HG02943 (cell line): ENCODE data around the gene KBTBD8.

Experiments used
- ATAC-seq: cut with Tn5 transposase; IDR thresholded peaks from one replicate; pipeline ENCODE4 v1.9.1; 2021; ENCODE audit warnings: mild to moderate bottlenecking, low read depth, moderate library complexity; ENCODE audit not compliant: unreplicated experiment

Gene KBTBD8

DNA sequence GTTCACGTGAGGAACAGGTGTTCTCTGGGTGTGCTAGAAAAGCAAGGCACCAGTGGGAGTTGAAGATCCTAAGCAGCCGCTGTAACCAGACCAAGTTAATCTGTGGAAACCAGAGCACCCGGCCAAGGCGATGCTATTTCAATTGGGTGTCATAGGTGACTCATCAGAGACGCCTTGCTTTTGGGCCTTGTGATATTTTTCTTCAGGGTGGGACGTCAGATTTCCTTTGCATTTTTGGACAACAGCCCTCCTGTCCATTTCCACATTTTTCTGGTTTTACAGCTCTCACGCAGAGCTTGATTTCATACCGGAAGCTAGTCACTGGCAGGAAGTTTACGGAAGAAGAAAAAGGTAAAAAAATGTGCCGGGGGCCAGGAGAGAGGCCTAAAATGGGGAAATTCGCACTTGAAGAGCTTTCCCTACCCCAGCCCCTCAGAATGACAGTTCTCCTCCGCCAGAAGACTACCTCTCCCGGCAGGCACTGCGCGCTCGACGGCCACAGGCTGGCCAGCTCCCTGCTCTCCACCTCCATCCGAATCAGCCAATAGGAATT is 471 bp upstream of the KBTBD8 start:
- no peak for ATAC-seq

GRCh38 chr3:66998904-66999235 is 763 bp downstream of the KBTBD8 start:
- no peak for ATAC-seq

- peak; percentile 37 for ATAC-seq
Observed at GRCh38 chr3:67000009-67000408, 1.9 kb downstream of the KBTBD8 start.

DNA sequence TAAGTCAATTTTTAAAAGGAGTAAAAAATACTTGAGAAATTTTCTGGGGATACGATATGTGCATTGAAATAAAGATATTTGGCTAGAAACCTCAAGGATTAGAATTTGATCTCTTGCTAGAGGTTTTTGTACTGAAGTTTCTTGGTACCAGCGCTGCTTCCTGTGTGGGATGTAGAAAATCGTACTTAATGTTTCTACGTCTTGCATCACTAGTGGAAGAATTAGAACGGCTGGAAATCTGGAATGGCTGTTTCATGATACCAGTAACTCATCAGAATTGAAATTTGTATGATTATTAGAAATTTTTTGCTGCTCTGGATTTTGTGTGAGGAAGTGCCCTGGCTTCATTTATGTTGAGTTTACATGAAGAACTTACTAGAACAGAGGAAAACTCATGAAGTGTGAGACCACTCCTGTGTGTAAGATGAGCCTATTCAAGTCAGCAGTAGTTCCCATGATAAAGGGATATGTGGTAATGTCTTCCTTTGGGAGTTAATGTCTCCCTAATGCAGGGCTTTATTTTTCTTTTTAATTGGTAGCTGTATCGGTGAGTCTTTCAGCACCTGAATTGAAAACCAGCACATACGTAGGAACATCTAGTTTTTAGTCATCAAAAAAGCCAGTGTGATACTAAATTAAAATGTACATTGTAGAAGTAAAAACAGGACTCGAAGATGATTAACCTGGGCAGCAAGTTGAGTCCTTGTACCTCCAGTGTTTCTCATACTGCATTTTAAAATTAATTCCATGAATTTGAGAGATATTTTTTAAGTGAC is 3.2 kb downstream of the KBTBD8 start:
- no peak for ATAC-seq

GRCh38 chr3:67005974-67006373 is 7.9 kb downstream of the KBTBD8 start:
- ATAC-seq = no peak

DNA sequence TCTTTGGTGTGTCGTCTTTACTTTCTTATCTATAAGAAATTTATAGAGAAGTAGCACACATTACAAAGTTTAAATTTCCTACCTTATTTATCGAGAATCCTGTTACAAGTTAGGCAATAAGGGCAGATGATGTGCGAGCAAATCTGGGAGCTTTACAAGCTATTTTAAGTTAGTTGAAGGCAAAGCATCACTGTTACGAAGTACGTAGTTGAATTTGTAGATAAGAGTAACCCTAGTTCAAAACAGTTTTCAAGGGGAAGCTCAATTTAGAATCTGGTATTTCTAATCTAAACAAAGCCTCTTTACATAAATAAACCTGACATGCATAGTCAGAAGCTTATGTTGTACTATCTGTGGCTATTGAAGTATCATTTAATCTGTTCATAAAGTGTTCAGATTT is 8.4 kb downstream of the KBTBD8 start:
- ATAC-seq = no peak

GRCh38 chr3:67008388-67008787 is 10.3 kb downstream of the KBTBD8 start:
- ATAC-seq = no peak

DNA sequence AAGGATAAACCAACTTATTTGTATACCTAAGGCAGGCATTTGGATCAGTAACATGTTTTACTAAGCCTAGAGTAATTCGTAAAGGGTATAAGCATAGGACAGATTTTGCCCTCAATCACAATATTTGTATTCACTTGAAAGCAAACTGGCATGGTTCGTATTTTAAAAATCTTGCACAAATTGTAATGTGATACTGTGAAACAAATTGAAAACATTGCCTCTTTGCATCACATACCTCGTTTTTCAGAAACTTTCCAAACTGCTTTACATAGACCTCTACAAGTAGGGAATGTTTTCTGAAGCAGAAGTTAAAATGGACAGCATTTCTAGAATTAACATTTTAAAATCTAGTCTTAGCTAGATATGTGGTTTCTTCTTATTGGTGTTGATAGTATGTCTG is 11.6 kb downstream of the KBTBD8 start:
- no peak for ATAC-seq

DNA sequence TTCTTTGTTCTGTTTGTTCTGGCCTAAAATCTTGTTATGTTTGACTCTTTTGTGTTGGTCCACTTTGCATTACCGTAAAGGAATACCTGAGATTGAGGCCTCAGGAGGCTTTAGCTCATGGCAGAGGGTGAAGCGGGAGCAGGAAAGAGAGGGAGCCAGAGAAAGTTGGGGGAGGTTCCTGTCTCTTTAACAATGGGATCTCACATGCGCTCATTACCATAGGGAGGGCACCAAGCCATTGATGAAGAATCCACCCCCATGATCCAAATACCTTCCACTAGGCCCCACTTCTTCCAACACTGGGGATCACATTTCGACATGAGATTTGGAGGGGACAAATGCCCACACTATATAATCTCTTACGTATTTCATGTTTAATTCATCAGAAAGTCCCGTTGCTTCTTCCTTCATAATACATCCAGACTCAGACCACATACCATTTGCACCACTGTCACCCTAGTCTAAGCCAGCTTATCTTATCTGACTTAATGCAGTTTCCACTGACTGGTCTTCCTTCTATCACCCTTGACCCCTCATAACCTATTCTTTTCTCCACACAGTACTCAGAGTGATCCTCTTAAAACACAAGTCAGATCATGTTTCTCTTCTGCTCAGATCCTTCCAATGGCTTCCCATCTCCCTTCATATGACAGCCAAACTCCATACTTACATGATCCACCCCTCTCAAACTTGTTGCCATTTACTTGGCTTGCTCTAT is 13.5 kb downstream of the KBTBD8 start:
- ATAC-seq = no peak

DNA sequence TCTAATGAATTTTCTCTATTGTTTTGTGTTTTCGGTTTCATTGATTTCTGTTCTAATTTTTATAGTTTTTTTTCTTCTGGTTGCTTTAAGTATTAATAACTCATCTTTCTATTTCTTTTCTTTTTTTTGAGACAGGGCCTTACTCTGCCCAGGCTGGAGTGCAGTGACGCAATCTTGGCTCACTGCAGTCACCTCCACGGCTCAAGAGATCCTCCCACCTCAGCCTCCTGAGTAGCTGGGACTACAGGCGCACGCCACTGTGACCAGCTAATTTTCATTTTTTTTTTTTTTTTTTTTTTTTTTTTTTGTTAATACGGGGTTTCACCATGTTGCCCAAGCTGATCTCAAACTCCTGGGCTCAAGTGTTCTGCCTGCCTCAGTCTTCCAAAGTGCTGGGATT is 14.5 kb downstream of the KBTBD8 start:
- no peak for ATAC-seq

DNA sequence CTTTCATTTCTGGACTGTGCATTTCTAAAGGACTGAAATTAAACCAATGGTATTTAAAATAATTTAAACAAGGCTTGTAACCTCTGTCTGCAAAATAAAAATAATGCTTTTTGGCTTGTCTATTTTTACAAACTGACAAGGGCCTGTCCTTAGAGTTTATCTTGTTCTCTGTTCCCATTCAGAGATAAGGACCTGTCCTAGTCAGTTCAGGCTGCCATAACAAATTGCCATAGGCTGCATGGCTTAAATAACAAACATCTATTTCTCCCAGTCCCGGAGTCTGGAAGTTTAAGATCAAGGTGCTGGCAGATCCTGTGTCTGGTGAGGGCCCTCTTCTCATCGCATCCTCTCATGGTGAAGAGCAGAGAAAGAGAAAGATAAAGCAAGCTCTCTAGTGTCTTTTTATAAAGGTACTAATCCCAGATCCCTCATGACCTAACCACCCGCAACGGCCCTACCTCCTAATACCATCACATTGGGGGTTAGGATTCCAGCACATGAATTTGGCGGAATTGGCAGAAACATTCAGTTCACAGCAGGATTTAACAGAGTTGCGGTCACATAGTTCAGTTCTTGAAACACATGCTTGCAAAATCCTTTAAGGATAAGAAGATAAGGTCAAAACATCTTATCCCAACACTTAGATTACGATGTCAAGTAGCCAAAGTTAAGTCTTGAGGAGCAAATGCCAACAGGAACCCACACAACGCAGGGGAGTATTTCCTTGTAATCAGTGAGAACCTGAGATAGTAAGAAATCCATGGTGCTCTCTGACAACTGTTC is 17.8 kb downstream of the KBTBD8 start:
- ATAC-seq = no peak

DNA sequence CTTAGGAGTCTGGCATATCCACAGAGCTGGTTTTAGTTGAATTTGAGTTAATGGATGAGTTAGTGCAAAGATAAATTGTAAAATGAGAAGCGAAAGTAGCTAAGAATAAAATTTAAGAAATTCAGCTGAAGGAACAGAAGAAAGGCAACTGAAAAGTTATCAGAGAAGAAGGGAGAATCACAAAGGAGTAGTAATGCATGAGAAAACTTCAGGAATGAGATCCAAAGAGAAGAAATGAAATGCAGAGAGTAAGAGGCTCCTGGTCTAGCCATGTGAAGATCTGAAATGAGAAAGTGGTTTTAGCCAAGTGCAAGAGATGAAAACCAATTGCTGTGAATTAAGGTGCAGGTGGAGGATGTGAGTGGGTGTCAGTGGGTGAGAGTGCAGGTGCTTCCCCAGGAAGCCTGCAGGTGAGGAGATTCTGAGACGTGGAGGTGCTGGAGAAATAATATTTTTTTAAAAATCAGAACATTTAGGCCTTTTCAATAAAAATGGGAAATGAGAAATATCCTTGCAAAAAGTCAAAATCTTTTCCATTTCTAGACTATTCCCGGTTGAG is 18.5 kb downstream of the KBTBD8 start:
- no peak for ATAC-seq

DNA sequence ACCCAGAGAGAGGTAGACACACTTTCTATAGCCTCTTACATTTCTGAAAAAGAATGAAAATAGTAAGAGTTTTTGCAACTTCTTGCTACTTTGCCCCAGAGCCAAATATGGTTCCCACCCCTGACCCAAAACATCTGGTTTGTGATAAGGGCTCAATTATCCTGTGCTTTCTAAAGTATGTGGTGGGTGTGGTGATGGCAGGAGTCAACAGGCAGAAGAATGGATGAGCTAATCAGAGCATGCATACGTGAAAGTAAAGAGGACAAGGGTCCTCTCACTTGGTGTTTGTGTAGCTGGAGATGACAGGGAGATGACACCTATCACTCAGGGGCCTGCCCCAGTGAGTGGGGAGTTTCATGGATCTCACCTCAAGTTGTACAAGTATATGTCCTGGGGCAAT is 19.1 kb downstream of the KBTBD8 start:
- ATAC-seq = no peak

GRCh38 chr3:67018105-67018788 is 20.1 kb downstream of the KBTBD8 start:
- ATAC-seq = no peak

- ATAC-seq = no peak
Observed at GRCh38 chr3:67018789-67019526, 20.9 kb downstream of the KBTBD8 start.

- ATAC-seq = no peak
Observed at GRCh38 chr3:67028001-67028784, 30.1 kb downstream of the KBTBD8 start.

- ATAC-seq = peak; percentile 64
Observed at GRCh38 chr3:67030785-67031740, 33.0 kb downstream of the KBTBD8 start.

DNA sequence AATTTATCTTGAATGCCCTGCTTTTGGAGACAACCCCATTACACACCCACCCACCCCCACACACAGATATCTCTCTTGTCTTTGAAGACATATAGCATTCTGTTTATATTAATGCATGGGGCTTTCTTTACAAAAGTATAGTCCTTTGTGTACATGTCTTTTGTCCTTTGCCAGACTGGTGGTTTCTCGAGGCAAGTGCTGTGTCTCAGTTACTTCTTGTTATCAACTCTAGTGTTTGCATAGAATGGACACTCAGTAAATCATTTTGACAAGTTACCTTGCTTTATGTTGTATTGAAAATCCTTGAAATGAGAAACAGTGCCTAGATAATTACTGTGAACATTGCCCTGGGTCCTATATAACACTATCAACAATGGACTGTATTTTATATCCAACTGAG is 33.9 kb downstream of the KBTBD8 start:
- ATAC-seq = no peak
